Stimulated activated effector memory CD8-positive, alpha-beta T cell treated with anti-CD3 and anti-CD28 coated beads, Interleukin-12 subunit alpha, Interleukin-12 subunit beta, amount 100 ng/mL, for 72 hours (primary cell): ENCODE measurements around the gene SGIP1.
"Not testable (repeated sequence)": the region's sequence is repeated elsewhere in the genome, so short reads cannot be mapped to it uniquely, and the experiment has no call there.

Source experiments
- ATAC-seq: fragments of 150-1000 bp; cut with Tn5 transposase; 2 replicates; pipeline ENCODE4 v1.10.0; 2021
- DNase-seq, 2 donors: peaks; one replicate each; pipeline ENCODE4 v3.0.0; 2021 to 2022; ENCODE audit warnings: low spot score in 2 of 2
- H3K27ac Mint-ChIP-seq: one replicate; pipeline ENCODE4 v1.8.0; 2022; ENCODE audit warnings: mild to moderate bottlenecking, mixed read lengths
- H3K36me3 Mint-ChIP-seq: one replicate; pipeline ENCODE4 v1.8.0; 2022; ENCODE audit warnings: mild to moderate bottlenecking, mixed read lengths
- H3K4me1 Mint-ChIP-seq: one replicate; pipeline ENCODE4 v1.8.0; 2022; ENCODE audit warnings: mixed read lengths
- H3K4me3 Mint-ChIP-seq: one replicate; pipeline ENCODE4 v1.8.0; 2022; ENCODE audit warnings: mild to moderate bottlenecking, mixed read lengths
- H3K9me3 Mint-ChIP-seq: one replicate; pipeline ENCODE4 v1.8.0; 2022; ENCODE audit warnings: mixed read lengths

Gene SGIP1

GRCh38 chr1:66729523-66729922, 195.6 kb downstream of the SGIP1 start:
- no peak for ATAC-seq
- Mint-ChIP-seq H3K36me3 (no peaks in the 10 kb centered on the region), H3K4me3 (no peak overlapping the region), H3K9me3 (no peaks in the 10 kb centered on the region), H3K27ac (no peak overlapping the region), H3K4me1 (peaks cover 9% of the 10 kb centered on the region)
- no peak for DNase-seq

- H3K36me3 Mint-ChIP-seq: no peaks in the 10 kb centered on the region
- ATAC-seq (no peak), DNase-seq (no peak)
- H3K27ac Mint-ChIP-seq: no peak overlapping the region
- H3K4me3 Mint-ChIP-seq: no peak overlapping the region
- H3K4me1 Mint-ChIP-seq: peaks cover 9% of the 10 kb centered on the region
- H3K9me3 Mint-ChIP-seq: no peaks in the 10 kb centered on the region
Measured at GRCh38 chr1:66730462-66730861, 196.5 kb downstream of the SGIP1 start.

- DNase-seq: no peak
- no peaks in the 10 kb centered on the region for H3K36me3 Mint-ChIP-seq
- H3K4me1 Mint-ChIP-seq: peaks cover 9% of the 10 kb centered on the region
- peak; percentile 64 for ATAC-seq
- H3K9me3 Mint-ChIP-seq: no peaks in the 10 kb centered on the region
- no peak overlapping the region for H3K27ac Mint-ChIP-seq
- H3K4me3 Mint-ChIP-seq: no peak overlapping the region
Measured at GRCh38 chr1:66731170-66731865, 197.4 kb downstream of the SGIP1 start.

GRCh38 chr1:66732407-66733166, 198.6 kb downstream of the SGIP1 start:
- Mint-ChIP-seq H3K27ac (peak overlapping the region; percentile 7), H3K4me3 (no peak overlapping the region), H3K36me3 (no peaks in the 10 kb centered on the region), H3K9me3 (no peaks in the 10 kb centered on the region), H3K4me1 (peaks cover 9% of the 10 kb centered on the region)
- peak; percentile 95 for ATAC-seq
- no peak for DNase-seq

- Mint-ChIP-seq H3K36me3 (no peaks in the 10 kb centered on the region), H3K27ac (no peak overlapping the region), H3K9me3 (no peaks in the 10 kb centered on the region), H3K4me3 (no peak overlapping the region), H3K4me1 (peaks cover 9% of the 10 kb centered on the region)
- DNase-seq: no peak
- ATAC-seq: no peak
Measured at GRCh38 chr1:66733348-66734017, 199.5 kb downstream of the SGIP1 start.

- not testable (repeated sequence) for DNase-seq, H3K4me3 Mint-ChIP-seq, H3K27ac Mint-ChIP-seq, H3K9me3 Mint-ChIP-seq, H3K36me3 Mint-ChIP-seq, ATAC-seq
- peaks cover 14% of the 10 kb centered on the region for H3K4me1 Mint-ChIP-seq
Measured at GRCh38 chr1:66734531-66734930, 200.6 kb downstream of the SGIP1 start.

- Mint-ChIP-seq H3K9me3 (no peaks in the 10 kb centered on the region), H3K27ac (no peak overlapping the region), H3K36me3 (no peaks in the 10 kb centered on the region), H3K4me1 (peaks cover 7% of the 10 kb centered on the region), H3K4me3 (no peak overlapping the region)
- no peak for ATAC-seq
- DNase-seq: no peak
Measured at GRCh38 chr1:66737836-66738235, 203.9 kb downstream of the SGIP1 start.

- H3K36me3 Mint-ChIP-seq: no peaks in the 10 kb centered on the region
- peak; percentile 59 for ATAC-seq
- peaks cover 5% of the 10 kb centered on the region for H3K4me1 Mint-ChIP-seq
- no peaks in the 10 kb centered on the region for H3K9me3 Mint-ChIP-seq
- H3K4me3 Mint-ChIP-seq: no peak overlapping the region
- DNase-seq: no peak
- H3K27ac Mint-ChIP-seq: no peak overlapping the region
Measured at GRCh38 chr1:66739401-66740157, 205.6 kb downstream of the SGIP1 start.

GRCh38 chr1:66745451-66745850, 211.5 kb downstream of the SGIP1 start:
- Mint-ChIP-seq H3K4me1 (no peaks in the 10 kb centered on the region), H3K27ac (no peak overlapping the region), H3K36me3 (no peaks in the 10 kb centered on the region), H3K4me3 (no peak overlapping the region), H3K9me3 (no peaks in the 10 kb centered on the region)
- DNase-seq: no peak
- ATAC-seq: no peak

GRCh38 chr1:66747501-66747900, 213.5 kb downstream of the SGIP1 start:
- Mint-ChIP-seq H3K4me1 (peaks cover 6% of the 10 kb centered on the region), H3K4me3 (no peak overlapping the region), H3K27ac (no peak overlapping the region), H3K36me3 (no peaks in the 10 kb centered on the region), H3K9me3 (no peaks in the 10 kb centered on the region)
- ATAC-seq (no peak), DNase-seq (no peak)

- H3K27ac Mint-ChIP-seq: no peak overlapping the region
- peaks cover 14% of the 10 kb centered on the region for H3K4me1 Mint-ChIP-seq
- DNase-seq (no peak), ATAC-seq (no peak)
- no peak overlapping the region for H3K4me3 Mint-ChIP-seq
- no peaks in the 10 kb centered on the region for H3K9me3 Mint-ChIP-seq
- H3K36me3 Mint-ChIP-seq: no peaks in the 10 kb centered on the region
Measured at GRCh38 chr1:66750577-66750976, 216.6 kb downstream of the SGIP1 start.

GRCh38 chr1:66751160-66751559, 217.2 kb downstream of the SGIP1 start:
- H3K4me3 Mint-ChIP-seq: no peak overlapping the region
- H3K4me1 Mint-ChIP-seq: peaks cover 14% of the 10 kb centered on the region
- DNase-seq (no peak), ATAC-seq (no peak)
- H3K9me3 Mint-ChIP-seq: no peaks in the 10 kb centered on the region
- no peaks in the 10 kb centered on the region for H3K36me3 Mint-ChIP-seq
- H3K27ac Mint-ChIP-seq: no peak overlapping the region

GRCh38 chr1:66752000-66752592, 218.1 kb downstream of the SGIP1 start, which contains the start of gene DYNLT5:
Gene DYNLT5, plus strand, starts transcription at chr1:66752459. Its CDS starts 2,200 bp downstream, at chr1:66754659.
- no peaks in the 10 kb centered on the region for H3K9me3 Mint-ChIP-seq
- peaks cover 14% of the 10 kb centered on the region for H3K4me1 Mint-ChIP-seq
- H3K4me3 Mint-ChIP-seq: peak within 1 kb of the TSS; percentile 7
- no peak for DNase-seq
- no peak within 1 kb of the TSS for H3K27ac Mint-ChIP-seq
- peak; percentile 57 for ATAC-seq
- no peaks in the 10 kb centered on the region for H3K36me3 Mint-ChIP-seq

GRCh38 chr1:66752671-66753371, 218.9 kb downstream of the SGIP1 start:
- peaks cover 14% of the 10 kb centered on the region for H3K4me1 Mint-ChIP-seq
- no peak overlapping the region for H3K27ac Mint-ChIP-seq
- no peaks in the 10 kb centered on the region for H3K9me3 Mint-ChIP-seq
- no peak for ATAC-seq
- no peak for DNase-seq
- peak overlapping the region; percentile 7 for H3K4me3 Mint-ChIP-seq
- no peaks in the 10 kb centered on the region for H3K36me3 Mint-ChIP-seq
